HUES48 (cell line): Measurements from ENCODE around the gene RSKR.

Experiments
- H3K27ac ChIP-seq: one replicate; pipeline ENCODE4 v1.7.0; 2013; ENCODE audit warnings: low read depth, low read length, inconsistent platforms
- H3K27me3 ChIP-seq: 2 replicates; pipeline ENCODE4 v1.6.1; 2013; ENCODE audit warnings: mild to moderate bottlenecking, low read length; ENCODE audit not compliant: control insufficient read depth, insufficient read depth
- H3K36me3 ChIP-seq: 2 replicates; pipeline ENCODE4 v1.6.1; 2013; ENCODE audit warnings: low read length; ENCODE audit not compliant: control insufficient read depth, insufficient read depth
- H3K4me1 ChIP-seq: 2 replicates; pipeline ENCODE4 v1.6.1; 2013; ENCODE audit warnings: mild to moderate bottlenecking, low read length; ENCODE audit not compliant: control insufficient read depth, insufficient read depth
- H3K4me3 ChIP-seq: 2 replicates; pipeline ENCODE4 v1.5.1; 2013; ENCODE audit warnings: mild to moderate bottlenecking, low read depth, low read length
- H3K9ac ChIP-seq: 2 replicates; pipeline ENCODE4 v1.6.1; 2013; ENCODE audit warnings: mild to moderate bottlenecking, low read depth, low read length, moderate library complexity
- H3K9me3 ChIP-seq: 2 replicates; pipeline ENCODE4 v1.6.1; 2013; ENCODE audit warnings: low read length; ENCODE audit not compliant: control insufficient read depth, insufficient read depth

The RSKR gene

DNA sequence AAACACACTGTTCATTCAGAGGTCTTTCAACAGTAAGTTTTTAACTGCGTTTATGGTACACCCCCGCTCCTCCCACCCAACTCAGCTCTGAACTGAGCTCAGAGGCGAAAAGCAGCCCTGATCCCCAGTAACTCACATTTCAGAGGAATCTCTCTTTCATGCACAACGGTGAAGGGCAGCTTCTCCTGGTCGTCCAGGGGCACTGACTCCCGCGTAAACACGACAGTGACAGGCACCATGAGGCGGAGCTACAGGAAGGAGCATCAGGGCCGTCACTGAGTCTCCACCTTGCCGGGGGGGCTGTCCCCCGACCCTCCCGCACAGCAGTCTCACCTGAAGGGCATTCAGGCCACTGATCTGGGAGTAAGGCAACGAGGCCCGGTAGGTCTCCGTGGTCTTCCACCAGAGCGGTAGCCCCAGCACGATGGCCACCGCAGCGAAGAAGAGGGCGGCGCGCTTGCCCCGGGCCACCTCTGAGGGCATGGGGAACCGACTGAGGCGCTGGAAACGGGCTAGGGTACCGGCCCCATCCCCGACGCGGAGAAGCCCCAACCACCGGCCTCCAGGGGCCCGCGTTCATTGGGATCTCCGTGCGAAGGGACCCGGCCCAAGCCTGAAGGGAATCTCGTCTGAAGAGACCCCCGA, 43.1 kb downstream of the RSKR start:
- peak overlapping the region; percentile 79 for H3K4me3 ChIP-seq
- peak overlapping the region; percentile 51; the same call in 1 of the 2 replicates for H3K9ac ChIP-seq
- H3K27me3 ChIP-seq: peaks cover 7% of the 10 kb centered on the region; the same call in 1 of the 2 replicates
- peaks cover 17% of the 10 kb centered on the region for H3K36me3 ChIP-seq
- H3K27ac ChIP-seq: peak overlapping the region; percentile 50
- H3K4me1 ChIP-seq: no peaks in the 10 kb centered on the region; the same call in 1 of the 2 replicates
- no peaks in the 10 kb centered on the region for H3K9me3 ChIP-seq

GRCh38 chr17:28569446-28569845, 44.5 kb downstream of the RSKR start:
- Histone ChIP-seq H3K9ac (no peak overlapping the region), H3K27ac (no peak overlapping the region), H3K9me3 (no peaks in the 10 kb centered on the region), H3K27me3 (peaks cover 7% of the 10 kb centered on the region; the same call in 1 of the 2 replicates), H3K4me3 (no peak overlapping the region), H3K4me1 (no peaks in the 10 kb centered on the region; the same call in 1 of the 2 replicates), H3K36me3 (peaks cover 17% of the 10 kb centered on the region)

DNA sequence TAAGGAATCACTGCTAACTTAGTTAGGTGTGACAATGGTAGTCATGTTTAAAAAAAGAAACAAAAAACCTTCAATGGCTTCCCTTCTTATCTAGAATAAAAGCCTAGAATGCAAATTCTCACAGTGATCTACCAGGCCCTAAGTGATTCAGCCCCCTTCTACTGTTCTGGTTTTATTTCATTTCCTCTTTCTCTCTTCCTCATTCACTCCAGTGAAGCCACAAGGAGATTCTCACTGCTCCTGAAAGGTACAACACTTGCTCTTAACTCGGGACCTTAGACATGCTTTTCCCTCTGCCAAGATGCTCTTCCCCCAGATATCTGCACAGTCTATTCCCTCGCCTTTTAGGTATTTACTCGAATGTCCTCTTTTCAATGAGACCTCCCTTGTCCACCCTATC, 46.4 kb downstream of the RSKR start:
- peaks cover 21% of the 10 kb centered on the region for H3K36me3 ChIP-seq
- no peaks in the 10 kb centered on the region; the same call in 1 of the 2 replicates for H3K4me1 ChIP-seq
- H3K4me3 ChIP-seq: no peak overlapping the region
- no peak overlapping the region for H3K27ac ChIP-seq
- no peak overlapping the region for H3K9ac ChIP-seq
- peaks cover 7% of the 10 kb centered on the region; the same call in 1 of the 2 replicates for H3K27me3 ChIP-seq
- H3K9me3 ChIP-seq: no peaks in the 10 kb centered on the region

DNA sequence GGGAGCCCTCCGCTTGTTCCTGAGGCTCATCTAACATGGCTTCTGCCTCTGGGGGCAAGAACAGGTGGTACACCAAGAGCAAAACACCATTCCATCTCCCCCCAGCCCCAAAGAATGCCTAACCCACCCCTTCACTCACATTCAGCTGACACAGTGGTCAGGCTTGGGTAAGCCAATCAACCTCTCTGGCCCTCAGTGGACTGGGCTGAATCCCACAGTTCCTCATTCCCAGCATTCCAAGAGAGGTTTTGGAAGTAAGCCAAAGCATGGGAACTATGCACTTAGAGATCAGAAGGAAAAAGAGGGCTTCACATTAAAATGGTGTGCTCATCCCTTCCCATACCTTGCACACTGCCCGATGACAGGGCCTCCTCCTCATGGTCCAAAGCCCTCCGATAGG, 50.5 kb downstream of the RSKR start:
- Histone ChIP-seq H3K4me1 (no peaks in the 10 kb centered on the region), H3K27ac (no peak overlapping the region), H3K4me3 (no peak overlapping the region), H3K9me3 (no peaks in the 10 kb centered on the region), H3K9ac (no peak overlapping the region), H3K27me3 (no peaks in the 10 kb centered on the region), H3K36me3 (peaks cover 48% of the 10 kb centered on the region)
